GM19467 (cell line): ENCODE data around the gene PRR36.
"Not testable (repeated sequence)": the region's sequence is repeated elsewhere in the genome, so short reads cannot be mapped to it uniquely, and the experiment has no call there.

Experiments
- ATAC-seq: cut with Tn5 transposase; IDR thresholded peaks from one replicate; pipeline ENCODE4 v1.9.1; 2021; ENCODE audit warnings: mild to moderate bottlenecking, moderate library complexity; ENCODE audit not compliant: unreplicated experiment

Gene PRR36

GRCh38 chr19:7861619-7862412 lies 12.4 kb downstream of the PRR36 start:
- ATAC-seq = no peak

DNA sequence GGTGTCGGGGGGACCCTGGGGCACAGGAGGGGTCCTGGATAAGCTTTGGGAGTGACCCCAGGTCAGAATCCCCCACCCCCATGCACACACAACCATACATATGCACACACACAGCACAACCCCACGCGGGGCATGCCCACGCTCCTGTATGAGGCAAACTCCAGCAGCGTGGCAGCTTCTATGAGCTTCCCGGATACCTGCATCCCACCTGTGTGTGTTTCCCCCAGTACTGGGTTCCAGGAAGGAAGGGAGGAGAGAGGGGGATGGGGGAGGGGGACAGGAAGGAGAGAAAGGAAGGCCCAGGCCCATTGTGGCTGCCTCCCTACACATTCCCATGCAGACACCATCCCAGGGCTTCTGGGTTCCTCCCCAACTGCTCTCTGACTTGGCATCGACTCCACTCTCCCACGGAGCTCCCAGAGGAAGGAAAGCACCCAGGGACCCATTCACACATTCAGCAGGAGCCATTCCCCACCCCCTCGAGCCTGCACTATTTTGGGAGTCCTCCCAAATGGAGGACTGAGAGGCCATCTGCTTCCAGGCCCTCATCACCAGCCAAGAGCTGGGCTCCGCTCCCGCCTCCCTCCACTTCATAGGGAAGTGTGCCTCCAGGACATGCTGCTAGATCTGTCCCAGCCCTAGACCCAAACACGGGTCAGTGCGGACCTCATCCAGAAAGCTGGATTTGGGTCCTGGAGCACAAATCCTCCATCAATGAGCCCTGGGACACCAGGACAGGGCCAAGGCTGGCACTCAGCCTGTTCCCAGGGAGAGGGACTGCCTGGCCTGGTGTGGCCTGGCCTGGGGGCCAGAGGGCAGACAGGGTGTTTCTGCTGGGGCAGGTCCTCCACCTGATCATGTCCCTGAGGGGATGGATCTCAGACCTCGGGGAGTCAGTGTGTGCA lies 13.2 kb downstream of the PRR36 start:
- no peak for ATAC-seq

GRCh38 chr19:7859831-7860713 lies 14.1 kb downstream of the PRR36 start:
- no peak for ATAC-seq

DNA sequence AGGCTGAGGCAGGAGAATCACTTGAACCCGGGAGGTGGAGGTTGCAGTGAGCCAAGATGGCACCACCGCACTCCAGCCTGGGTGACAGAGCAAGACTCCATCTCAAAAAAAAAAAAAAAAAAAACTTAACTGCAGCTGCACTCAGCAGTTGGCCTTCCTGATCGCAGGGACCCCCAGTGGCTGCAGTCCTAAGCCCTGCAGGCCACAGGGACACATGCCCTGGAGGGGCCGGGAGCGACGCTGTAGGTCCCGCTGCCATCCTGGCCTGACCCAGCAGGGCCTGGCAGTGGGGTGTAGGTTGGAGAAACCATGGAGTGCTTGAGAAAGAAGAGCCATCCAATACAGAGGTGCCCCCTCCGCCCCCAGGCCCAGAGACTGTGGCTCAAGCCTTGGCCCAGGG lies 15.1 kb downstream of the PRR36 start:
- ATAC-seq = not testable (repeated sequence)

DNA sequence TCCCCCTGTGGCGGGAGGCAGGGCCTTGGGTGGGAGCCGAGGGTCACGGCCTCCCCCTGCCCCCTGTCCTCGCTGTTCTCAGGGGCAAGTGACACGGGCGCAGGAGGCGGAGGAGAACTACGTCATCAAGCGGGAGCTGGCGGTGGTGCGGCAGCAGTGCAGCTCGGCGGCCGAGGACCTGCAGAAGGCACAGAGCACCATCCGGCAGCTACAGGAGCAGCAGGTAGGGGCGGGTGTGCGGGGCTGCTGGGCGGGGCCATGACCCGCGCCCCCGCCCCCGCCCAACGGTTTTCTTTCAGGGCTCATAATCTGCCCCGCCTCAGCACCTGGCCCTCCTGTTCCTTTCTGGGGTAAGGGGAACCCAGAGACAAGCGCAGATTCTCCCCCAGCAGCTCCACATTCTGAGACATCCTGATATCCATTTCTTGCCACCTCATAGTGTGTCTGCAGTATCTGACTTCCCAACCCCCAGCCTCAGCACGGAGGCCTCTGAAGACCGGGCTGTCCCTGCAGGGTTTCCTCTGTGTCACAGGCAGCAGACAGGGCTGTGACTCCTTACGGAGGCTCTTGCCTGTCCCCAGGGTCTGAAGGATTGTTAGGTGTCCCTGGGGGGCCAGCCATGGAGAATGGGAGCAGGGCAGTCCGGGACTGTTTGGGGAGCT lies 15.9 kb downstream of the PRR36 start:
- no peak for ATAC-seq

- no peak for ATAC-seq
Measured at GRCh38 chr19:7857727-7858108, 16.5 kb downstream of the PRR36 start.

DNA sequence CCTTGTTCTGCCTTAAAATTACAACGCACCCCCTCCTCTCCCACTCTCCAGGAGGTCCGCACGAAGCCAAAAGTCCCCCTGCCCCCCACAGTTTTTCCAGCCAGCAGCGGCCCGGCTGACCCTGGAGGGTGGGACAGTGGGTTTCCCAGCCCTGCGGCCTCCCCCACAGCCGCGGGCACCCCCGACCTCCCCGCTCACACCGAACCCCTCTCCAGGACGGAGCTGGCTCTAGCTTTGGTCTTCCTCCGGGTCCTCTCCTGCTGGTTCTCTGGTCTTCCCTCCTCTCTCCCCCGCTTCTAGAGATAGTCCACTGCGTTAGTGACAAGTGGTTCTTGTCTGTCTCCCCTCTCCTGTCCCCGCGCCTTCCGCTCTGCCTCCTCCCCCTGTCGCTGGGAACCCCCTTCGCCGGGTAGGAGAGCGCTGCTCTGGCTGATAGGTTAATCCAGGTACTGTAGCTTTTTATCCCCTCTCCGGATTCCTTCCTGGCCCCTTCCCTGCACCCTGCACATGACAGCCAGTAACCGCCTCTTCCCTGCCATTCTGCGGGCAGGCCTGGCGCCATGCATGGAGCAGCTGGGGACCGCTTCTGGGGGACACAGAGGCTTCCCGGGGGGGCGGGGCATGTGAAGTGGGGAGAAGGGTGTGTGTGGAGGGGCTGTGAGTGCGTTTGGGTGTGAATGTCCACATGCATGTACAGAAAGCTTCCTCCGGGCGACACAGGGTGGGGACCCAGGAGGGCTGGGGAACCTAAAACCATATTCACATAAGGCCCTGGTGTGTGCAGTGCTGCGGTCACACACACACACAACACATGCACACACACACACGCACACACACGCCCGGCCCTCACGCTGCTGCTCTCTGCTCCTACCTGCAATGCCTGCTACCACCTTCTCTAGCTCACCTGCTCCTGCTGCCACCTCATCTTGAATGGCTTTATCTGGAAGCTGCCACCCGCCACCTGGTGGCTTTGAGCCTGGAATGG lies 17.2 kb downstream of the PRR36 start:
- ATAC-seq = no peak

DNA sequence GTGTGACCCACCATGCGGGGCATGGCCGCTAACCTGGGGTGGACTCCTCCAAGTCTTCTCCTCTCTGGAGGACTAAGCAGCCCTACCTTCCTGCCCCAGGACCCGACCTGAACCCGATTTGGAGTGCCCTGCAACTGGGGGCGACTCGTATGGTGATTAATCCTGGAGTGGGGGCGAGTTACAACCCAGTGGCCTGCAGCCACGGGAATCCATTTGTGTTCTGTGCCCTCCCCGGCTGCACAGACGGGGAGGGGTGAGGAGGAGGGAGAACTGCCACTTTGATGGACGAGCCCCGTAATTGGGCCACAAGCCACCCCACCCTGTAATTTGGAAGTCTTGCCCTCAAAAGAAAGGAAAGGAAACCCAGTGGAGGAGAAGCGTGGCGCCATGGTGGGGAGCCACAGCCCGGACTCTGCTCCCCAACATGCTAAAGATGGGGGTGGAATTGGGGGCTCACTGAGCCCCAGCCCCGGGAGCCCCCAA lies 18.0 kb downstream of the PRR36 start:
- no peak for ATAC-seq

DNA sequence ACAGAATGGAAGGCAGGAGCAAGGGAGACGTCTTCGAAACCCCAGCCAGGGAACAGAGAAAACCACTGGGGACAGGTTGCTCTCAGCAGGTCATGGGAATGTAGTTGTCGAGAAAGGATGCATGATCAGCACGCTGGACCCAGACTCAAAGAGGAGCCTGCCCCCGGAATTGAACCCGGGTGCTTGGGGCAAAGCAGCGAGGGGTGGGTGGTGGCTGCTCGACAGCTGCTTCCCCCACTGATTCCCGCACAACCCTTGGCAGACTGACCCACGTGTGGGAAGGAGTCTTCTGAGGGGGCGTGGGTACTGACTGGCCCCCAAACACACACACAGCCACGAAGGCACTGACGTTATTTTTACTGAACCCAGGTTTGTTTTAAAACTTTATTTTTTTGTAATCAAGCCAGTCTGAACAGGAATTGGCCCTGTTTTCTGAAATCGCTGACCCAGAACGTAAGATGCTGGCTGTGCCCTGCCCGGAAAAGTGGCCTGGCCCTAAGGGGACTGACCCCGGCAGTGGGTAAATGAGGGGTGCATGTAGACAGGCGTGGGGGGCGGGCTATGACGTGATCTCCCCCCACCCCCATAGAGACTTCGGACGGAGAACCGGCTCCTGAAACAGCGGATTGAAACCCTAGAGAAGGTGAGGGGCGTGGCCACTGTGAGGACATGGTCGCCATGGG lies 18.6 kb downstream of the PRR36 start:
- ATAC-seq = no peak

DNA sequence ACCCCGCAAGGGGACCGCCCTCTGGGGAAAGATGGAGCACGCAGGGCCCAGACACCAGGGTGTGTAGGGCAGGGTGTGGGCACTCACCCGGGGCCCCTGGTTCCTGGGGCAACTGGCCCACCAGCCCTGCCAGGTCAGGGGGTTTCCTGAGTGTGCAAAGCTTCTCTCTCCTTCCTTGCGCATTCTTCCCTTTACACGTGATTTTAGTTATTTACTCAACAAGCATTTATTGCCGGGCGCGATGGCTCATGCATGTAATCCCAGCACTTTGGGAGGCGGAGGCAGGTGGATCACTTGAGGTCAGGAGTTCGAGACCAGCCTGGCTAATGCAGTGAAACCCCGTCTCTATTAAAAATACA lies 20.4 kb downstream of the PRR36 start:
- ATAC-seq = no peak

GRCh38 chr19:7852851-7853769 lies 21.1 kb downstream of the PRR36 start:
- no peak for ATAC-seq

GRCh38 chr19:7851623-7852500 lies 22.3 kb downstream of the PRR36 start:
- ATAC-seq = no peak

GRCh38 chr19:7850945-7851622 lies 23.1 kb downstream of the PRR36 start:
- ATAC-seq = no peak

- no peak for ATAC-seq
Measured at GRCh38 chr19:7850000-7850813, 24.0 kb downstream of the PRR36 start.

- ATAC-seq = no peak
Measured at GRCh38 chr19:7849631-7849999, 24.6 kb downstream of the PRR36 start.
